IPS-NIHi7 (cell line): Measurements from ENCODE around the gene MSL2.
"Not testable (repeated sequence)": the region's sequence is repeated elsewhere in the genome, so short reads cannot be mapped to it uniquely, and the experiment has no call there.

Experiments used
- DNase-seq: peaks from one replicate; pipeline ENCODE4 v3.0.0; 2012; ENCODE audit warnings: mixed read lengths; ENCODE audit errors: extremely low spot score

The MSL2 gene

DNA sequence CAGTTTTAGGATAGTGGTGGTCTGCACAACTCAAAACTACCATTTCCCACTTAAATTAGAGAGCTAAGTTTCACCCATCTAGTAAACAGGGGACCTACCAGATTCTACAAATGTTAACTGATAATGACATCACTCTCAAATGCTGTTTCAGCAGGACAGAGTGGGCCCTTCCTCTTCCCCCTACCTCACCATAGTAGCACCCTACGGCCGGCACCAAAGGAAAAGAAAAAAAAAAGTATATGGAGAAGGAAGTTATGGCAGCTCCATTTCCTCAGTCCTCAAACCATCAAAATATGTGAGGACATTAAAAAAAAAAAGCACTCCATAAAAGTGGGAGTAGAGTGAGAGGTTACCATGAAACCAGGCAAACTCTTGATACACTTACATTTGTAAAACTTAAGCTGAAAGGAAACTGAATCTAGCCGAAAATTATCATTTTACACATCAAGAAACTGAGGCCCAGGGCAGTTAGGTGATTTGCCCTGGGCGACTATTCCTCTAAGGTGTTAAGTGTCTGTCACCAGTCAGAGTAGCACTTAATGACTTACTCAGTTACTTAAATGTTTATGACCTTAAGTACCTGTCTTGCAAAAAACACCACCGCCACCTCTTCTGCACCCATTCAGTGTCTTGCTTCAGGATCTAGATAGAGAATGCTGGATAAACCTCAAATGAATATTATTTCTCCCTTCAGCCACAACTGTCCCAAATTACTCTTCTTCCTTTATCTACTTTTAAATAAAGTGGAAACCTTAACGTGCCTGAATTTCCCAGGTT lies 2.7 kb downstream of the MSL2 start:
- DNase-seq, result no peak

DNA sequence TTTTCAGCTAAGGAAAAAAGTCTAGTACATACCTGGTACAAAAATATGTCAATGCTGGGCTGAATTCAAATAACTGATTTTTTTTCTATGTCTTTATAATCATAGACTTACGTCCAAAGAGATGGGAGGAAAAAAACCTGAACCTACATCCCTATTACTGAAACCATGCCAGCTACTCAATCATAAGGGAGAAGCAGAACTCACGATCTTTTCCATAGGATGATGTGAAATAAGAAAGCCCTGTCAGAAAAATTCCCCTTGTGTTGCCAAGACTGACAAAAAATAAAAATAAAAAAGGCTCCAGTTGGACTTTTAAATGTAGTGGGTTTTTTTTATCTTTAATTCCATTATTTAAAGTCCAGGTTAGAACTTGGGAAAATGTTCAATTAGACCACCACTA lies 3.3 kb downstream of the MSL2 start:
- DNase-seq, result no peak

DNA sequence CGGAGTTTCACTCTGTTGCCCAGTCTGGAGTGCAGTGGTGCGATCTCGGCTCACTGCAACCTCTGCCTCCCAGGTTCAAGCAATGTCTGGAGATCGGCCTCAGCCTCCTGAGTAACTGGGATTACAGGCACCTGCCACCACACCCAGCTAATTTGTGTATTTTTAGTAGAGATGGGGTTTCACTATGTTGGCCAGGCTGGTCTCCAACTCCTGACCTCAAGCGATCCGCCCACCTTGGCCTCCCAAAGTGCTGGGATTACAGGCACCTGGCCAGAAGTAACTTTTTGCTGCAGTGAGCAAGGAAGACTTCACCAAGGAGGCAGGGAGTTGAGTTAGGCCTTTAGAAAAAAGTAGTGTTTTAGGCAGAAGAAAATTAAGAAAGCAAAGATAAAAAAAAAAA lies 3.9 kb downstream of the MSL2 start:
- DNase-seq, result not testable (repeated sequence)

DNA sequence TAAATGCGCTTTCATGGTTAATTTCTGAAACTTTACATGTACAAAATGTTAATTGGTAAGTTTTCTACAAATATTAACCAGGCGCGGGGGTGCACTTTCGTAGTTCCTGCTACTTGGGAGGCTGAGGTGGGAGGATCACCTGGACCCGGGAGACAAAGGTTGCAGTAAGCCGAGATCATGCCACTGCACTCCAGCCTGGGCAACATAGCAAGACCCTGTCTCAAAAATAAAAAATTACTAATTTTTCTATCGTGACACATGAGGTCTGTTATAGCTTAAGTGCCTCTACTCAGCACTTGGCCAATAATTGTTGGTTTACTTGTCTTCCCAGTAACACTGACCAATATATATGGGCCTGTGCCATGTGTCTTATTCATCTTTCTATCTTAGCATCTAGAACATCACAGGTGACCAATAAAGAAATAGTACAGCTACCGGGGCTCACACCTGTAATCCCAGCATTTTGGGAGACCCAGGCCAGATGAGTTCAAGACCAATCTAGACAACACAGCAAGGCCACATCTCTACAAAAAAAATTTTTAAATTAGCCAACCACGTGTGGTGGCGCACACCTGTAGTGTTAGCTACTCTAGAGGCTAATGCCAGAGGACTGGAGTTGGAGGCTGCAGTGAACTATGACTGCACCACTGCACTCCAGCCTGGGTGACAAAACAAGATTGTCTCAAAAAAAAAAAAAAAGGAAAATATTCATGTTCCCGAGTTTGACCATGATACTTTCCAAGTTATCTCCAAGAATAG lies 6.1 kb downstream of the MSL2 start:
- no peak for DNase-seq

DNA sequence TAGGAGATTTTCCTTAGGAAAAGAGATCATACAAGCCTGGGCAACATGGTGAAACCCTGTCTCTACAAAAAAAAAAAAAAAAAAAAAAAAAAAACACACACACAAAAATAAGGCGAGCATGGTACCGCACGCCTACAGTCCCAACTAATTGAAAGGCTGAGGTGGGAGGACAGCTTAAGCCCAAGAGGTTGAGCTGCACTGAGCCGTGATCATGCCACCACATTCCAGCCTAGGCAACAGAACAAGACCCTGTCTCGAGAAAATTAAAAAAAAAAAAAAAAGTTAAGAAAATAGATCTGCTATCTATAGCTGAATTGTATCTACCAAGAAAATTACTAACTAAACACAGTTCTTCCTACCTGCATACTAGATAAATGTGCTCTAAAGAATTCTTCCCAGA lies 7.1 kb downstream of the MSL2 start:
- DNase-seq, result no peak

DNA sequence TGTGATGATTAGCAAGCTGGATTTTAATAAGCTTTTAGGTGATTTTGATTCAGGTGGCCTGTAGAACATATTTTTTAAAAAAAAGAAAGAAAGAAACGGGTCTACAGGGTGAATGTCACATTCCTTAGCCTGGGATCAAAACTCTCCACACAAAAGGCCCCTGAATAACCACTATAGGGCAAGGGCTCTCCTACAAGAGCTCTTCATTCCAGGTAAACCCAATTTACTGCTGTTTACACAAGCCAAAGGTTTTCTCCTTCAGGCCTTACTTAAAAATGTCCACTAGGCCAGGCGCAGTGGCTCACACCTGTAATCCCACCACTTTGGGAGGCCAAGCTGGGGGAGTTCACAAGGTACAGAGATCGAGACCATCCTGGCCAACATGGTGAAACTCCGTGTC lies 8.3 kb downstream of the MSL2 start:
- no peak for DNase-seq

DNA sequence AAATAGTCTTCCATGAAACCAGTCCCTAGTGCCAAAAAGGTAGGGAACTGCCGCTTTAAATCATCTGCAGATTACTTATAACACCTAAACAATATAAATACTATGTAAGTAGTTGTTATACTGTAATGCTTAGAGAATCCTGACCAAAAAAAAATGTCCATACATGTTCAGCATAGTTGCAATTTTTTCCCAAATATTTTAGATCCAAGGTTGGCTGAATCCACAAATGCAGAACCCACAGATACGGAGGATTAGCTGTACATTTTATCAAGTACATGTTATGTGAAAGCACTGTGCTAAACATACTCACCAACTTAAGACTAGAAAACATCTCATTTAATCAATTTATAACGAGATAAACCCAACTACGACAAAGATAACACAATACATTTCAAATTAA lies 9.3 kb downstream of the MSL2 start:
- no peak for DNase-seq

DNA sequence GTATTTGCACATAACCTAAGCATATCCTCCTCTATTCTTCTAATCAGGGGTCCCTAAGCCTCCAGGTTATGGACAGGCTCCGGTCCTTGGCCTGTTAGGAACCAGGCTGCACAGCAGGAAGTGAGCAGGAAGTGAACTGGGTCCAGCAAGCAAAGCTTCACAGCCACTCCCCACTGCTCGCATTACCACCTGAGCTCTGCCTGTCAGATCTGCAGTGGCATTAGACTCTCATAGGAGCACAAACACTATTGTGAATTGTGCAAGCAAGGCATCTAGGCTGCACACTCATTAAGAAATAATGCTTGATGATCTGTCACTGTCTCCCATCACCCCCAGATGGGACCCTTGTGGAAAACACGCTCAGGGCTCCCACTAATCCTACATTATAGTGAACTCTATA lies 9.8 kb downstream of the MSL2 start:
- no peak for DNase-seq

DNA sequence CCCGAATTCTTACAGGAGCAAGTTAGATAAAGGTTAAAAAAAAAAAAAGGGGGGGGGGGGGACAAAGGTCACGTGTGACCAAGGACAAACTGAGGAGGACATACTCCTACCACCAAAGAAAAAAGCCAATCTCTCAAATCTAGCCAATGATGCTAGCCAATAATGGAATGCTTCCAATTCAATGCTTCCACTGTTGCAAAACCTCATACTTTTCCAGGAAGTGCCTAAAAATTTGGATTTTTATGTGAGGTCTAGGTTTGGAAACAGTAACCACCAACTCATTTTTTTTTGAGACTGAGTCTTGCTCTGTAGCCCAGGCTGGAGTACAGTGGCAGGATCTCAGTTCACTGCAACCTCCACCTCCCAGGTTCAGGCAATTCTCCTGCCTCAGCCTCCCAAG lies 11.4 kb downstream of the MSL2 start:
- DNase-seq, result no peak

DNA sequence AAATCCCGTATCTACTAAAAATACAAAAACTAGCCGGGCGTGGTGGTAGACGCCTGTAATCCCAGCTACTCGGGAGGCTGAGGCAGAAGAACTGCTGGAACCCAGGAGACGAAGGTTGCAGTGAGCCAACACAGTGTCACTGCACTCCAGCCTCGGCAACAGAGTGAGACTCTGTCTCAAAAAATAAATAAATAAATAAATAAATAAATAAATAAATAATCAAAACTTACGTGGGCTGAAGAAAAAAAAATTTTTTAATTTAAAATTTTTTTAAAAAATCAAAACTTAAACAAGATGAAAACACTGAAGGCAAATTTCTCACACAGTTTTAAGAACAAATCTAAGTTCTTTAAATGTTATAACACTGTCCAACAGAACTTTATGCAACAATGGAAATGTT lies 14.4 kb downstream of the MSL2 start:
- no peak for DNase-seq

DNA sequence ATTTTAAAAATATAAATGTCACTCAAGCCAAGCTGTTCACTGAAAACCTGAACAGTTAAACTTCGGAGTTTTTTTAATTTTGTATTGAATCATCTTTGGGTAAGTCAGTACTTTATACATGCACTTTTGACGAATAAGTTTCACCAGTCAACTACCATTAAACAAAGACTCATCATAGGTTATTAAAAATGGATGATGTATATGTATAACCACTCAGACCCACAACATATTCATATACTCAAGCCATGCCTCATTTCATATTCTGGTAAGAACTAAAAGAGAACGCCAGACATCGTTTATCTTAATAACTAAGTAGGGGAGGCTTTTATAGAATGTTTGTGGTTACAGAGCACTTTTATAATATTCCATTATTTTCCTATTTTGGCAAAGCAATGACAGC lies 18.3 kb downstream of the MSL2 start:
- no peak for DNase-seq

DNA sequence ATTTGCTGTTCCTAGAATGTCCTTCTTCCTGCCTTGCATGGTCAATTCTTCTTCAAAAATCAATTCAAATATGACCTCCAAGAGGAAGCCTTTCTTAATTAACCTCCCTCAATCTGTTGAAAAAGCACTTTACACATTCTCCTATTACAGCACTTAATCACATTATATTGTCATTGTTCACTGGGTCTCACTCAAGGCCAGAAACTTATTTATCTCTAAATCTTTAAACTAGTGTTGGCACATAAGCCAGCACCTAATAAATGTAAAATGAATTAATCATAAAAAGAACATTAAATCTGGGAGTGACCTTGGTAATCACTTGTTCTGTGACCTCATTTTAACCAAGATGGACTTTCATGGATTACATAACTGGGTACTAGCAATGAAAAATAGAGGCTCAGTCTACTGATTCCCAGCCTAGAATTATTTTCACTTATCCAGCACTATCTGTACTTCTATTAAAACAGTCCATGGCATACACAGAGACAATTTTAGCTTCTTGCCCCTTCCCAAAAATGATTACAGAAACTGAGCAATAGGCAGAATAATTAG lies 22.1 kb downstream of the MSL2 start:
- no peak for DNase-seq

DNA sequence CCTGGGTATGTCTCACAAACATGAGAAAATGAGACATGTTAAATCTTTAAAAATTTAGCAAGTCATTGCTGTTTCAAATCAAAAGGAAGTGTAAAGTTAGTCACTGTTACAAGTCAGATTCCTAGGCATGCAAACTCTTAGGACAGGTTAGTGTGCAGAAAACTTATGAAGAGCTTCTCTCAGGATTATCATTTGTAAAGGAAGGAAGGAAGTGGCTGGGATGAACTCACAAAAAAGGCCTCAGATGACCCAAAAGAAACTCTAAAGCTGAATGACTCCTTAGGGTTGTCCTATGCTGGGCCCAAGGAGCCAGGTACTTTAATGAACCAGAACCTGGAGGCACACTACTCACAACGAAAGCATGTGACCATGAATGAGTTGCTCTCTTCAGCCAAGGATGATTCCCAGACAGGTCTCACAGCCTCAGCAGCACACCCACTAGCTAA lies 25.0 kb downstream of the MSL2 start:
- DNase-seq, result no peak

DNA sequence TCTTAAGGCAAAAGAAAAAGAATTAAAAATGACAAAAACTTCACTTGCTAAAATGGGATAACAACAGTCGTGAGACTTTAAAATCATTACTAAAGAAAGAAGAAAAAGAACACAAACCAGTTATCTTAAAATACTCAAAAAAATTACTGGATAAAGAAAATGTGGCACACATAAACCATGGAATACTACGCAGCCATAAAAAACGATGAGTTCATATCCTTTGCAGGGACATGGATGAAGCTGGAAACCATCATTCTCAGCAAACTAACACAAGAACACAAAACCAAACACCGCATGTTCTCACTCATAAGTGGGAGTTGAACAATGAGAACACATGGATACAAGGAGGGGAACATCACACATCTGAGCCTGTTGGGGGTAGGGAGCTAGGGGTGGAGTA lies 27.9 kb downstream of the MSL2 start:
- not testable (repeated sequence) for DNase-seq

DNA sequence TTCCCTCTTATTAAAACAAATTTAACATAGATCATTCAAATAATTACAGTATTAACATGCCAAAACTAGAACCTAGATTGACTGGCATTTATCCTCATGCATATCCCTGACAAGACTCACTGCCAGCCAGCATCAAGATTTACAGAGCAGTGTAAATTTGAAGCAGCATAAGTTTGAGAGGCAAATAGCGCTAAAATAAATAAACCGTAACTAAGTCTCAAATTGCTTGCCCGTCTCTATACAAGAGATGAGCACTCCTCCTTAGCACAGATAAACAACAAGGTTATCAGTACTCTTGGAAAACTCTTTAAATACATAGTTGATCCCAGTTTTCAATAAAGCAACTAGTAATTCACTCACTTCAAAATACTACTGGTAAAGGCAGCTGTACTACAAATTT lies 29.6 kb downstream of the MSL2 start:
- no peak for DNase-seq

DNA sequence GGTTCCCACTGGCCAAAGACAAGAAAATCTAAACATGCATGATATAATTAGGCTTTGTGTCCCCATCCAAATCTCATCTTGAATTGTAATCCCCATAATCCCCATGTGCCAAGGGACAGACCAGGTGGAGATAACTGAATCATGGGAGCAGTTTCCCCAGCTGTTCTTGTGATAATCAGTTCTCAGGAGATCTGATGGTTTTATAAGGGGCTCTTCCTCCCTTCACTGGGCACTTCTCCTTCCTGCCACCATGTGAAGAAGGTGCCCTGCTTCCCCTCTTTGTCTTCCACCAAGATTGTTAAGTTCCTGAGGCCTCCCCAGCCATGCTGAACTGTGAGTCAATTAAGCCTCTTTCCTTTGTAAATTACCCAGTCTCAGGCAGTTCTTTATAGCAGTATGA lies 32.5 kb downstream of the MSL2 start:
- not testable (repeated sequence) for DNase-seq

DNA sequence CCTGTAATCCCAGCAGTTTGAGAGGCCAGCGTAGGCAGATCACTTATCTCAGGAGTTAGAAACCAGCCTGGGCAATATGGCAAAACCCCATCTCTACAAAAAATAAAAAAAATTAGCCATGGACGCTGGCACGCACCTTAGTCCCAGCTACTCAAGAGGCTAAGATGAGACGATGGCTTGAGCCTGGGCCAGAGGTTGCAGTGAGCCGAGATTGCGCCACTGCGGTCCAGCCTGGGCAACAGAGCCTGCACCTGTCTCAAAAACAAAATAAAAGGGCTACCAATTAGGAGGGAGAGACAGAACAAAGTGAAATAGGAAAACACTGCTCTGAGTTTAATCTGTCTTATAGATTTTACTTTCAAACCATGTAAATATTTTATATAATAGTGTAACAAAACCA lies 33.8 kb downstream of the MSL2 start:
- no peak for DNase-seq

DNA sequence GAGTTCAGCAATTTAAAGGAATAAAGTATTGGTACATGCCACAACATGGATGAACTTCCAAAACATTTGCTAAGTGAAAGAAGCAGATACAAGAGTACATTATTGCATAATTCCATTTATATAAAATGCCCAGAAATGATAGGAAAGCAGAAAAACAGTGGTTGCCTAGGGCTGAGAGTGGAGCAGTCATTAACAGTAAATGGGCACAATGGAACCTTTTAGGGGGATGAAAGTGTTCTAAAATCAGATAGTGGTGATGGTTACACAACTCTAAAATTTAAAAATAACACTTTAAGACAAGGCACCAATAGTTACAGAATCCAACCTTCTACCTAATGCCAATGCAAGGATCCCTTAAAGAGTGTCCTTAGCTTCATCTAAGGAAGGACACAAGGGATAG lies 34.6 kb downstream of the MSL2 start:
- DNase-seq, result no peak

DNA sequence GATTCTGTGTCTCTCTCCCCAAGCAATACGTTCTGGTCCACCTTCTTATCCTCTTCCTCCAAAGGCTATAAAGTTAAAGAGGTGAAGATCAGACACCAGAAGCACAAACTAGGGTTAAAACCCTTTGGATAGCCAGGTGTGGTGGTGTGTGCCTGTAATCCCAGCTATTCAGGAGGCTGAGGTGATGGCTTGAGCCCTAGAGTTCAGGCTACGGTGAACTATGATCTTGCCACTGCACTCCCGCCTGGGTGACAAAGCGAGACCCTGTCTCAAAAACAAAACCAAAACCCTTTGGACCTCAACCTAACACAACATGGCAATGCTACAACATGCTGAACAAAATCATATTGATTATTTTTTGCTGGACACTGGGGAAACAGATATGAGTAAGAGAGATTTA lies 43.2 kb downstream of the MSL2 start:
- DNase-seq, result no peak

DNA sequence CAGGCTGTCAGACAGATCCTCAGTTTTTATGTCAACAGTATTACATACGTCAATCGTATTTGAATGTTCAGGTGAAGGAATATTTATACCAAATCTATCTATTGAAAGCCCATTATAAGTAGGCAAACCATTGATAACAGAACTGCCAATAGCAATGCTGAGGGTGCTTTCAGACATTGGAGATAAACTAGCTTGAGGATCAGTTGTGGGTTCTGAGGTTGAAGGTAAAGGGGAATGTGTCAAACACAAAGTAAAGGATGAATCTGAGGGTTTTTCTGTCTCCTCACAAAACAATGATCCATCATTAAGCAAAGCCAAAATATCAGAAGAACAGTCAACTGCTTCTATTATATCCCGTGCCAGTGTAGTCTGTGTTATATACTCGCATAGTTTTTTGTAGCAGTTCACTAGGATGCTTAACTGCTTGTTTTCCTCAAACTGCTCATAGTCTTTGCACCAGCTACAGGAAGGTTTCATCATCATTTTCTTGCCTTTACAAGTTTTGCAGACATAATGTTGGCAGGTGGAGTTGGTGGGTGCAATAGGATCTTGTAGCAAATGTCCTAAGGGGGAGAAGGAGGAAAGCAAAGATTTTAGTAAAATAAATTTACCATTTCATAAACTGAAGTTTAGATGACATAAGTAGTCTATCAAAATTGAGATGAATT lies 43.8 kb downstream of the MSL2 start:
- DNase-seq, result no peak

DNA sequence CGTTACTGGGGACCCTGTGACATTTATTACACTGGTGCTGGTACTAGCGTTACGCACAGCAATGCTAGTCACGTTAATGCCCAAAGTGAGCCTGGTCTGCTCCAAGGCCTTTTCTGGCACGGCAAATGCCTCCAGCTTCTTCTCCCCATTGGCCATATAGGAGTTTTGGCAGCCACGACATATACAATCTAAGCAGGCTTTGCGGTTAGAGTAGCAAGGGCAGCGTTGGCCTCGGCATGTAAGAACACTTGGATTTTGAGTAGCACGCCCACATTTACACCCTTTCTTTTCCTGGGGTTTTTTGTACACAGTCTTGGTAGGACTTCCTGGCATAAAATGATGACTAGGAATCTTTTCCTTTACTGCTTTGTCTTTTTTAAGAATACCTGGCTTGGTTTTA lies 44.9 kb downstream of the MSL2 start:
- DNase-seq, result no peak

DNA sequence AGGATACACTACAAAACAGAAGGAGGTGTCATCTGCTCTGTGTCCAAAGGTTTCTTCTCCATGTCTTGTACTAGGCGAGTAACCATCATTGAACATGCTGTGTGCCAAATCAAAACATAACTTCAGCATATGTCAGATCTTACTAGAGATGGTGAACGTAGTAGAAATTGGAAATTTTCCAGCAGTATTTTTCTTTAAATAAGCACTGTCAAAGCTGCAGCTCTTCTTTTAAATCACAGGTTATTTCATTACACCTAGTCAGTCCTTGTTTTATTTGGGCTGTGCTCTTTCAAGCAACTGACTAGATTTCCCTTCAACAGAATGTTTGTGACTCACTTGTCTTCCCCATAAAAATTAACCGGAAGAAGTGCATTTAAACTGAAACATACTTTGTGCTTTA lies 46.5 kb downstream of the MSL2 start:
- no peak for DNase-seq
